DOHH2 (cell line): ENCODE data around the gene KCNN3.

Experiments used
- H3F3A ChIP-seq: fragments of 200-600 bp; sonication (generic), shearing (Covaris generic); 2 replicates; pipeline ENCODE4 v1.6.0; 2016; ENCODE audit warnings: antibody characterized with exemption, mild to moderate bottlenecking; ENCODE audit not compliant: control insufficient read depth, insufficient read depth
- H3K27ac ChIP-seq: fragments of 200-600 bp; sonication (generic); 2 replicates; pipeline ENCODE4 v1.5.1; 2014; ENCODE audit warnings: low read depth, mild to moderate bottlenecking, low read length, moderate library complexity
- H3K27me3 ChIP-seq: fragments of 200-600 bp; sonication (generic); 2 replicates; pipeline ENCODE4 v1.6.1; 2014; ENCODE audit warnings: mild to moderate bottlenecking, low read length, mixed read lengths; ENCODE audit not compliant: control insufficient read depth
- H3K36me3 ChIP-seq: fragments of 200-600 bp; sonication (generic); 2 replicates; pipeline ENCODE4 v1.6.1; 2014; ENCODE audit warnings: mild to moderate bottlenecking, low read length, moderate library complexity, mixed read lengths; ENCODE audit not compliant: control insufficient read depth
- H3K4me1 ChIP-seq: fragments of 200-600 bp; sonication (generic); 2 replicates; pipeline ENCODE4 v1.6.1; 2014; ENCODE audit warnings: mild to moderate bottlenecking, low read length, mixed read lengths; ENCODE audit not compliant: control insufficient read depth
- H3K4me2 ChIP-seq: fragments of 200-600 bp; sonication (generic); 2 replicates; pipeline ENCODE4 v1.6.0; 2014; ENCODE audit warnings: mild to moderate bottlenecking, low read length, moderate library complexity
- H3K4me3 ChIP-seq: fragments of 200-600 bp; sonication (generic); 2 replicates; pipeline ENCODE4 v1.5.1; 2014; ENCODE audit warnings: mild to moderate bottlenecking, low read length, mixed read lengths
- H3K79me2 ChIP-seq: fragments of 200-600 bp; sonication (generic); 2 replicates; pipeline ENCODE4 v1.6.1; 2014; ENCODE audit warnings: mild to moderate bottlenecking, low read length, mixed read lengths; ENCODE audit not compliant: control insufficient read depth
- H3K9me2 ChIP-seq: fragments of 200-600 bp; sonication (generic); replicated peaks from 2 replicates; pipeline ENCODE4 v1.6.1; 2014; ENCODE audit warnings: mild to moderate bottlenecking, low read length, mixed read lengths; ENCODE audit not compliant: control insufficient read depth
- H3K9me3 ChIP-seq: fragments of 200-600 bp; sonication (generic); 2 replicates; pipeline ENCODE4 v1.6.1; 2014; ENCODE audit warnings: antibody characterized with exemption, low read length, mixed read lengths; ENCODE audit not compliant: control insufficient read depth, insufficient read depth
- H4K20me1 ChIP-seq: fragments of 200-600 bp; sonication (generic); 2 replicates; pipeline ENCODE4 v1.6.0; 2014; ENCODE audit warnings: low read depth, mild to moderate bottlenecking, antibody characterized with exemption, low read length, moderate library complexity; ENCODE audit not compliant: control insufficient read depth, insufficient read depth
- CTCF ChIP-seq: fragments of 200-600 bp; sonication (generic); IDR thresholded peaks from one replicate; pipeline ENCODE4 v1.5.1; 2014; ENCODE audit warnings: antibody characterized with exemption, mild to moderate bottlenecking, low read depth, low read length; ENCODE audit not compliant: poor library complexity, severe bottlenecking
- EZH2phosphoT487 ChIP-seq: fragments of 200-600 bp; sonication (generic); IDR thresholded peaks from 2 replicates; pipeline ENCODE4 v1.6.1; 2017; ENCODE audit warnings: borderline replicate concordance, mild to moderate bottlenecking, antibody characterized with exemption, low read length, moderate library complexity, mixed read lengths

KCNN3 gene

GRCh38 chr1:154888757-154889156 lies 18.7 kb upstream of the KCNN3 start:
- no peaks in the 10 kb centered on the region for H3K79me2 ChIP-seq
- H3K4me2 ChIP-seq, result no peak overlapping the region
- H3K27ac ChIP-seq, result no peak overlapping the region
- H3K4me1 ChIP-seq, result peaks cover 7% of the 10 kb centered on the region; the same call in 1 of the 2 replicates
- H3F3A ChIP-seq, result no peaks in the 10 kb centered on the region
- TF ChIP-seq CTCF (no peak), EZH2phosphoT487 (no peak)
- H4K20me1 ChIP-seq, result no peaks in the 10 kb centered on the region
- H3K27me3 ChIP-seq, result 0 out of 2 replicates have a peak, but pooled peaks cover 3% of the 10 kb centered on the region
- H3K9me3 ChIP-seq, result no peaks in the 10 kb centered on the region
- no peaks in the 10 kb centered on the region for H3K9me2 ChIP-seq
- no peaks in the 10 kb centered on the region for H3K36me3 ChIP-seq
- no peak overlapping the region for H3K4me3 ChIP-seq

GRCh38 chr1:154886281-154887015 lies 16.4 kb upstream of the KCNN3 start:
- Histone ChIP-seq H3K4me1 (peaks cover 7% of the 10 kb centered on the region; the same call in 1 of the 2 replicates), H3K4me2 (no peak overlapping the region), H3K27ac (no peak overlapping the region)

GRCh38 chr1:154884869-154885701 lies 15.0 kb upstream of the KCNN3 start:
- Histone ChIP-seq H3K4me3 (no peak overlapping the region), H3K36me3 (no peaks in the 10 kb centered on the region), H3K79me2 (no peaks in the 10 kb centered on the region), H3K9me2 (no peaks in the 10 kb centered on the region), H3K27ac (no peak overlapping the region), H4K20me1 (no peaks in the 10 kb centered on the region), H3K4me2 (no peak overlapping the region), H3F3A (no peaks in the 10 kb centered on the region), H3K4me1 (peaks cover 7% of the 10 kb centered on the region; the same call in 1 of the 2 replicates), H3K27me3 (no peaks in the 10 kb centered on the region), H3K9me3 (no peaks in the 10 kb centered on the region)
- TF ChIP-seq CTCF, result no peak
- no peak for TF ChIP-seq EZH2phosphoT487

More at GRCh38 chr1:154886281-154887015, 16.4 kb upstream of the KCNN3 start:
- H3K4me3 ChIP-seq, result no peak overlapping the region
- H3F3A ChIP-seq, result no peaks in the 10 kb centered on the region
- no peaks in the 10 kb centered on the region for H3K9me2 ChIP-seq
- no peaks in the 10 kb centered on the region for H3K36me3 ChIP-seq
- TF ChIP-seq CTCF, result no peak
- no peak for TF ChIP-seq EZH2phosphoT487
- no peaks in the 10 kb centered on the region for H3K79me2 ChIP-seq
- no peaks in the 10 kb centered on the region for H4K20me1 ChIP-seq
- no peaks in the 10 kb centered on the region for H3K9me3 ChIP-seq
- H3K27me3 ChIP-seq, result no peaks in the 10 kb centered on the region
